Measurements from ENCODE around the gene PTPRT.

PTPRT gene

DNA sequence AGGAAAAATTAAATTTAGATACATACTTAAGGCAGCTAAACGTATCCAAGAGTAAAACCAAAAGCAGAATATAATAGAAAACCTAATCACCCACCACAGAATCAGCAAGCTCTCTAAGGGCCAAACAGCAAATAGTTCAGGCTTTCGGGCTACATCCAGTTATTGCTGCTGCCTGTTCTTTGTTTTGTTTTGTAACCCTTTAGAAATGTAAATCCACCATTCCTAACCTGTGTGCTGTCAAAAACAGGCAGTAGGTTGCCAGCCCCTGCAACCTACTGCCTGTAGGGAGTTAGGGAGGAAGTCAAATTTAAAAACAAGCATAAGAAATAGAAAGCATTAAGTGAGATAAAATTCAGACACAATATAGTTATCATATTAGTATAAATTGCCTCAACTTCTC lies 225.9 kb downstream of the PTPRT start:
- Histone ChIP-seq H3K9ac (ENCODE audit: insufficient read length) (no peak overlapping the region), H3K9me3 (ENCODE audit: low read depth, low read length) (no peaks in the 10 kb centered on the region), H3K36me3 (ENCODE audit: insufficient read depth, low read length) (no peaks in the 10 kb centered on the region), H3K4me3 (no peak overlapping the region), H3K27ac (no peak overlapping the region)
- no peak for TF ChIP-seq POLR2AphosphoS5 (IDR thresholded peaks at IDR 0.05; ENCODE audit: borderline replicate concordance, low read depth, low read length)
- TF ChIP-seq EZH2 (IDR thresholded peaks at IDR 0.05): no peak
- no peak for TF ChIP-seq FOXP2 (optimal IDR thresholded peaks at IDR 0.05; ENCODE audit: control extremely low read depth, extremely low read length, insufficient read depth)
- no peak for DNase-seq (ENCODE audit: low read depth, low spot score)

DNA sequence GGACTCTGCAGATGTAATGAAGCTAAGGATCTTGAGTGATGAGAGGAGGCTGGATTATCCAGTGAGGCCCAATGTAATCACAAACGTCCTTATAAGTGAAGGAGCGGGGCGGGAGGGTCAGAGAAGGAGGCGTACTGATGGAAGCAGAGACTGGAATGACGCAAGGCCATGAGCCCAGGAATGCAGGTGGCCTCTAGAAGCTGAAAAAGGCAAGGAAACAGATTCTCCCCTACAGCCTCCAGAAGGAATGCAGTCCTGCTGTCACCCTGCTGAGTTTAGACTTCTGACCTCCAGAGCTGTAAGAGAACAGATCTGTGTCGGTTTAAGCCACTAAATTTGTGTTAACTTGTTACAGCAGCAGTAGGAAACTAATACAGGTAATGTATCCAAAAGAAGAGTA lies 227.9 kb downstream of the PTPRT start:
- no peak for DNase-seq (ENCODE audit: low read depth, low spot score)
- Histone ChIP-seq H3K27ac (no peak overlapping the region), H3K4me3 (no peak overlapping the region), H3K9me3 (ENCODE audit: low read depth, low read length) (no peaks in the 10 kb centered on the region), H3K9ac (ENCODE audit: insufficient read length) (no peak overlapping the region), H3K36me3 (ENCODE audit: insufficient read depth, low read length) (no peaks in the 10 kb centered on the region)
- no peak for TF ChIP-seq POLR2AphosphoS5 (IDR thresholded peaks at IDR 0.05; ENCODE audit: borderline replicate concordance, low read depth, low read length)
- TF ChIP-seq FOXP2 (optimal IDR thresholded peaks at IDR 0.05; ENCODE audit: control extremely low read depth, extremely low read length, insufficient read depth): no peak
- no peak for TF ChIP-seq EZH2 (IDR thresholded peaks at IDR 0.05)

DNA sequence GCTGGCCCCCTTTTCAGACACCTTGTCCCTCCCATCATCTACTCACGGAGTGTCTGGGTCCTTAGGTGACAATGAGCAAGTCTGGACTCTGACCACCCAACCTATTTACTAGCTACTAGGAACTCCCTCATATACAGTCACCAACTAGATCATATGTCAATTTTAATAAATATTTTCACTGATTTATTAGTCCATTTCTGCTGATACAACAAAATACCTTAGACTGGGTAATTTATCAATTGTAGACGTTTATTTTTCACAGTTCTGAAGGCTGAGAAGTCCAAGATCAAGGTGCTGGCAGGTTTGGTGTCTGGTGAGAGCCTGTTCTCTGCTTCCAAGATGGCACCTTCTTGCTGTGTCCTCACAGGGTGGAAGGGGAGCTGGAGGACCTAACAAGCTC lies 229.7 kb downstream of the PTPRT start:
- Histone ChIP-seq H3K36me3 (ENCODE audit: insufficient read depth, low read length) (no peaks in the 10 kb centered on the region), H3K4me3 (no peak overlapping the region), H3K27ac (no peak overlapping the region), H3K9me3 (ENCODE audit: low read depth, low read length) (no peaks in the 10 kb centered on the region), H3K9ac (ENCODE audit: insufficient read length) (no peak overlapping the region)
- TF ChIP-seq FOXP2 (optimal IDR thresholded peaks at IDR 0.05; ENCODE audit: control extremely low read depth, extremely low read length, insufficient read depth) (no peak), EZH2 (IDR thresholded peaks at IDR 0.05) (no peak), POLR2AphosphoS5 (IDR thresholded peaks at IDR 0.05; ENCODE audit: borderline replicate concordance, low read depth, low read length) (no peak)
- DNase-seq (ENCODE audit: low read depth, low spot score): no peak

DNA sequence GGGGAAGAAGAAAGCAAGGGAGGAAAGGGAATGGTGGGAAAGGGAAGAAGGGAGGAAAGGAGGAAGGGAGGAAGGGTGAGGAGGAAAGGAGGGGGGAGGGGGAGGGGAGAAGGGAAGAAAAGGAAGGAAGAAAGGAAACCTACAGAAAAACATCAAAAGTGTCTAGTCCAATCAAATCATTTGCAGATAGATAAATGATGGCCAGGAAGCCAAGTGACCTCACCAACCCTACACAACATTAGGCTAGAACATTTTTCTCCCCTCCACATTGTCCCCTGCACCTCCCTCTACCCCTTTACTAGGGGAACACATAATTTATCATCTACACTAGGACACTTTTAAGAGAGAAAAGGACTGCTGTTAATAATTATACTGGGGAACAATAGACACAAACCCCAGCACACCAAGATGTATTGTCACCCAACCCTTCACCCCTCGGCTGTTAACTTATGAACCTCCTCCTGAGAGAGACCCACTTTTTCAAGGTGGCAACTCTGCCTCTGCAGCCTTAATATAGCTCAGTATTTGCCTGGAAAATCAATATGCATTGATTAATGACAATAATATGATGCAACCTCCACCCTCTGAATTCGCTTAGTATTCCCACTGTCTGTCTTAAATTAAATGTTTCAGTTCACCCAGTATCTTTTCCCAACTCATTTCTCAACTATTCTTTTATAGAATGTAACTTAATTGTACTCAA lies 231.2 kb downstream of the PTPRT start:
- H3K27ac ChIP-seq: no peak overlapping the region

DNA sequence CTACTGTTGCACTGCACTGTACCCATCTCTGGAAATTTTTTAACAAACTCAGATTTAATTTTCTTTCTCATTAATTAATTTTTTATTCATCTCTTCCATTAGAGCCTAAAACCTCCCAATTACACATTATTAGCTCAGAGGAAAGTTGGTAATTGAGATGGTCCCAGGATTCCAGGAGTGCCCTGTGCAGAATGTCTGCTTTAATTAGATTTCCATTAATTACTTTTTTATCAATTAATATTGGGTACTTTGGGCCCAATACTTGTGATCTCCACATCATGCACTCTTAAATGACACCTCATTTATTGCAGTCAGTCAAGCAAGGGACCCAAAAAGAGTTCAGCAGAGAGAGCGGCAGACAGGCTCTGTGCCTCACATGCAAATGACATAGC lies 232.0 kb downstream of the PTPRT start:
- Histone ChIP-seq H3K9me3 (ENCODE audit: low read depth, low read length) (no peaks in the 10 kb centered on the region), H3K36me3 (ENCODE audit: insufficient read depth, low read length) (no peaks in the 10 kb centered on the region), H3K27ac (no peak overlapping the region), H3K9ac (ENCODE audit: insufficient read length) (no peak overlapping the region), H3K4me3 (no peak overlapping the region)
- DNase-seq (ENCODE audit: low read depth, low spot score): no peak
- no peak for TF ChIP-seq FOXP2 (optimal IDR thresholded peaks at IDR 0.05; ENCODE audit: control extremely low read depth, extremely low read length, insufficient read depth)
- TF ChIP-seq EZH2 (IDR thresholded peaks at IDR 0.05): no peak
- no peak for TF ChIP-seq POLR2AphosphoS5 (IDR thresholded peaks at IDR 0.05; ENCODE audit: borderline replicate concordance, low read depth, low read length)

More for the DNA sequence above, 231.2 kb downstream of the PTPRT start:
- no peaks in the 10 kb centered on the region for H3K9me3 ChIP-seq (ENCODE audit: low read depth, low read length)
- H3K36me3 ChIP-seq (ENCODE audit: insufficient read depth, low read length): no peaks in the 10 kb centered on the region
- no peak overlapping the region for H3K9ac ChIP-seq (ENCODE audit: insufficient read length)
- TF ChIP-seq FOXP2 (optimal IDR thresholded peaks at IDR 0.05; ENCODE audit: control extremely low read depth, extremely low read length, insufficient read depth): no peak
- no peak for TF ChIP-seq POLR2AphosphoS5 (IDR thresholded peaks at IDR 0.05; ENCODE audit: borderline replicate concordance, low read depth, low read length)
- no peak for TF ChIP-seq EZH2 (IDR thresholded peaks at IDR 0.05)
- no peak for DNase-seq (ENCODE audit: low read depth, low spot score)
- no peak overlapping the region for H3K4me3 ChIP-seq

DNA sequence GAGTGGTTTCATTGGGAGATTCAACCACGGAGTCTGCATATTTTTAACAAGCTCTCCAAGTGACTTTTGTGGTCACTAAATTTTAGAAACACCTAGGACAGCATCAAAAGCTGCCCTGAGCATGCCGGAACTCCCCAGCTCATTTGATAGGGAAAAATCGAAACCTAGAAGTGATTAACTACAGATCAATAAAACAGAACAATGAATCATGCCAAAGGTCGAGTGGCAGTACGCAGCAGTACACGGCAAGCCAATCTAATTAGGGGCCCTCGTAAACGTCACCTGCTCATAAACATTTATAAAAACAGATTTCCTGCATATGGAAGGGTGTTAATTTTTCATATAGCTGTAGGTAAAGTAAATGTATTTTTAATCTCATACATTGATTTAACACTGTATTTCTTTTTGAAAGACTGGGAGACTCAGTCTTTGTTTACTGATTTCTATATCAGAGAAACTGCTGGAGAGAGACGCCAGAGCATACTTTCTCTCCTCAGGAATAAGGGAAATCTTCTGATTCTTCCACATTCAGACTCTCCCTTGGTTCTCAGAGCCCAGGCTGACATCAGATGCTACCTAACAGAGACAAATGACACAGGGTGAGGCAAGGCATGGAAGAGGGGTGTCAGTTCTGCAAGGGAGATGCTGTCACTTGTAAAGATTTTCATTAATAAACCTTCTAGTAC lies 232.5 kb downstream of the PTPRT start:
- no peak for TF ChIP-seq EZH2 (IDR thresholded peaks at IDR 0.05)
- no peak for DNase-seq (ENCODE audit: low read depth, low spot score)
- H3K27ac ChIP-seq: no peak overlapping the region
- no peak overlapping the region for H3K4me3 ChIP-seq
- no peak overlapping the region for H3K9ac ChIP-seq (ENCODE audit: insufficient read length)
- no peaks in the 10 kb centered on the region for H3K9me3 ChIP-seq (ENCODE audit: low read depth, low read length)
- no peaks in the 10 kb centered on the region for H3K36me3 ChIP-seq (ENCODE audit: insufficient read depth, low read length)

DNA sequence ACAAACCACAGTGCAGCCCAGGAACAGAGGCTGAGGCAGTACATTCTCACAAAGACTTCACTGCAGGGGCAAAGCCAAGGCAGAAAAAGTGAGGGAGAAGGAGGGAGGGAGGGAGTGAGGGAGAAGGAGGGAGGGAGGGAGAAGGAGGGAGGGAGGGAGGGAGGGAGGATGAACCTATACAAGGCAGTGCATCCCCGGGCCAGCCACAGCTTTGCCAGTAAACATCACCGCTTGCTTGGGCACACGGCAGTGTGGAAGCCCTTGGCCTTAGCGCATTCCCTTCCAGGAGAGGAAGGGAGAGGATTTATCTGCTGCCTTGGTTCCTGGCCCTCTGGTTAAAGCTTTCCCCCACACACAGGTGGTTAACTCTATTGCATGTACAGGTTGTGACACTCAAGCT lies 234.0 kb downstream of the PTPRT start:
- H3K9ac ChIP-seq (ENCODE audit: insufficient read length): no peak overlapping the region
- no peak for DNase-seq (ENCODE audit: low read depth, low spot score)
- H3K36me3 ChIP-seq (ENCODE audit: insufficient read depth, low read length): no peaks in the 10 kb centered on the region
- no peak for TF ChIP-seq EZH2 (IDR thresholded peaks at IDR 0.05)
- no peak for TF ChIP-seq FOXP2 (optimal IDR thresholded peaks at IDR 0.05; ENCODE audit: control extremely low read depth, extremely low read length, insufficient read depth)
- no peak for TF ChIP-seq POLR2AphosphoS5 (IDR thresholded peaks at IDR 0.05; ENCODE audit: borderline replicate concordance, low read depth, low read length)
- H3K27ac ChIP-seq: no peak overlapping the region
- H3K4me3 ChIP-seq: no peak overlapping the region
- H3K9me3 ChIP-seq (ENCODE audit: low read depth, low read length): no peaks in the 10 kb centered on the region

DNA sequence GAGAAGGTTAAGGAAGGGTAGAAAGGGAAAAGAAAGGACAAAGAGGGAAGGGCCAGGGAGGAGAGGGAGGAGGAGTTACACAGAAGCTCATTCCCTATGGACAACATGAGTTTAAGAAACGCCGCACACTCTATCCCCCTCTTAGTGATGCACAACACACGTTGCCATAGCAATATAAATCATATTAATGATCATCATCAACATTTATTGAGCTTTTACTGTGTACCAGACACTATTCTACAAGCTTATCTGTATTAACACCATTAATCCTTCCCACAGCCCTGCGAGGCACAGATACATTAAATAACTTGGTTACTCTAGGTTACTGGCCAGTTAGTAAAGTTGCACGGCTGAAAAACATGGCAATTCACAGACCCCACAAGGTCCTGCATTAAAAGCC lies 234.8 kb downstream of the PTPRT start:
- no peak for DNase-seq (ENCODE audit: low read depth, low spot score)
- Histone ChIP-seq H3K9ac (ENCODE audit: insufficient read length) (no peak overlapping the region), H3K36me3 (ENCODE audit: insufficient read depth, low read length) (no peaks in the 10 kb centered on the region), H3K4me3 (no peak overlapping the region), H3K9me3 (ENCODE audit: low read depth, low read length) (no peaks in the 10 kb centered on the region), H3K27ac (no peak overlapping the region)
- TF ChIP-seq EZH2 (IDR thresholded peaks at IDR 0.05): no peak
- TF ChIP-seq POLR2AphosphoS5 (IDR thresholded peaks at IDR 0.05; ENCODE audit: borderline replicate concordance, low read depth, low read length): no peak
- no peak for TF ChIP-seq FOXP2 (optimal IDR thresholded peaks at IDR 0.05; ENCODE audit: control extremely low read depth, extremely low read length, insufficient read depth)

DNA sequence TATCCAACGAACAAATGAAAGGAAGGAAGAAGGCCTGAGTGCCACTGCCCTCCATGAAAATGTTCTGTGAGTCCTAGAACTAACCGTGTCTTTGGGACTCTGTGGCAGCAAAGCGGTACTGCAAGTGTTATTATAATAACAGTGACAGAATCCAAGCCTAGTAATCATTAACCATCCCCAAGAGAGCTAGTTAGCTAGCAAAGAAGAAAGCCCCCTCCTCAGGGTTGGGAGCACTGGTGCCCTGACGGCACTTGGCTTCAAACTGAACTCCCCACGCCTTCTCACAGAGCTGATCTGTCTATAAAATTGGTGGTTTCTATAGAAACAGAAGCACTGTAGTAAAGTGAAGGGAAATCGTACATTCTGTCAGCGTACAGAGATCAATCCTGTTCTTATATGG lies 239.8 kb downstream of the PTPRT start:
- no peak for DNase-seq (ENCODE audit: low read depth, low spot score)
- Histone ChIP-seq H3K36me3 (ENCODE audit: insufficient read depth, low read length) (no peaks in the 10 kb centered on the region), H3K9ac (ENCODE audit: insufficient read length) (no peak overlapping the region), H3K9me3 (ENCODE audit: low read depth, low read length) (no peaks in the 10 kb centered on the region), H3K4me3 (no peak overlapping the region), H3K27ac (no peak overlapping the region)
- TF ChIP-seq EZH2 (IDR thresholded peaks at IDR 0.05): no peak
- TF ChIP-seq POLR2AphosphoS5 (IDR thresholded peaks at IDR 0.05; ENCODE audit: borderline replicate concordance, low read depth, low read length): no peak
- TF ChIP-seq FOXP2 (optimal IDR thresholded peaks at IDR 0.05; ENCODE audit: control extremely low read depth, extremely low read length, insufficient read depth): no peak
